ENCODE results near the gene RASA3.
"Not testable (repeated sequence)": the region's sequence is repeated elsewhere in the genome, so short reads cannot be mapped to it uniquely, and the experiment has no call there.

RASA3 gene

DNA sequence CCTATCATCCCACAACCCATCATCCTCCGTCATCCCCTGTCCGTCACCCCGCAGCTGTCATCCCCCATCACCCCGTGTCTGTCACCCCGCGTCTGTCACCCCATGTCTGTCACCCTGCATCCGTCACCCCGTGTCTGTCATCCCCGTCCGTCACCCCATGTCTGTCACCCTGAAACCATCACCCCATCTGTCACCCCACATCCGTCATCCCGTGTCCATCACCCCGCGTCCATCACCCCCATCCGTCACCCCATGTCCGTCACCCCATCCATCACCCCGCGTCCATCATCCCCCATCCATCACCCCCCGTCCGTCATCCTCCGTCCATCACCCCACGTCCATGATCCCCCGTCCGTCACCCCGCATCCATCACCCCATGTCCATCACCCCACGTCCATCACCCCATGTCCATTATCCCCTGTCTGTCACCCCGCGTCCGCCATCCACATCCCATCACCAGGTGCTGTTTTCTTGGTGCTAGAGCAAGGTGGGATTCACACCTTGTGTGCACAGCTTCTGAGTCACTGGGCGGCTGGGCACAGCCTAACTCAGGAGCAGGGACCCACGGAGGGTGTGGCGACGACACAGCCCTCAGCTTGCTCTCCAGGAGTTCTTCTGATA, 24.2 kb downstream of the RASA3 start:
- Mint-ChIP-seq H3K27ac (peak overlapping the region in 1 of 2 donors; percentile 96), H3K9me3 (peaks cover 0 to 6% of the 10 kb centered on the region in 2 donors), H3K4me1 (peaks cover 88% of the 10 kb centered on the region), H3K4me3 (peak overlapping the region; percentile 88 to 94), H3K27me3 (no peaks in the 10 kb centered on the region)
- ATAC-seq, result no peak
- no peak for DNase-seq

DNA sequence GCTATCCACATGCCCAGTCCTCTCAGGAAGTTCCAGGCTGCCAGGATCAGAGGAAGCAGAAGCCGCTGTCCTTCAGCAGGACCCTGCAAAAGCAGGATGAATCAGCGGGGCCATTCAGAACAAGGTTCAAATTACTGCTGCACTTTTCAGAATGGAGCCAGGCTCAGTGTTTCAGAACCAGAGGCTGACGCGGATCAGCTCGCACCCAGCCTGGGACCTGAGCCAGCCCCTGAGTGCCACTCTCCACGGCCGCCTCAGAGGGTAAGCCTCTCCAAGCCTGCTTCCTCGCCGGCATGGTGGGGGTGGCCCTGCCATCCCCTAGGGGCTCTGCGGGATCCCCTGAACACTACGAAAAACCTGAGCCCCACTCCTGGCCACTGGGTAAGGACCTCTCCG, 24.7 kb downstream of the RASA3 start:
- DNase-seq (no peak), ATAC-seq (no peak)
- Mint-ChIP-seq H3K9me3 (peaks cover 0 to 6% of the 10 kb centered on the region in 2 donors), H3K4me1 (peaks cover 86% of the 10 kb centered on the region), H3K4me3 (peak overlapping the region; percentile 23 to 61), H3K27me3 (no peaks in the 10 kb centered on the region), H3K27ac (peak overlapping the region in 1 of 2 donors; percentile 96)

DNA sequence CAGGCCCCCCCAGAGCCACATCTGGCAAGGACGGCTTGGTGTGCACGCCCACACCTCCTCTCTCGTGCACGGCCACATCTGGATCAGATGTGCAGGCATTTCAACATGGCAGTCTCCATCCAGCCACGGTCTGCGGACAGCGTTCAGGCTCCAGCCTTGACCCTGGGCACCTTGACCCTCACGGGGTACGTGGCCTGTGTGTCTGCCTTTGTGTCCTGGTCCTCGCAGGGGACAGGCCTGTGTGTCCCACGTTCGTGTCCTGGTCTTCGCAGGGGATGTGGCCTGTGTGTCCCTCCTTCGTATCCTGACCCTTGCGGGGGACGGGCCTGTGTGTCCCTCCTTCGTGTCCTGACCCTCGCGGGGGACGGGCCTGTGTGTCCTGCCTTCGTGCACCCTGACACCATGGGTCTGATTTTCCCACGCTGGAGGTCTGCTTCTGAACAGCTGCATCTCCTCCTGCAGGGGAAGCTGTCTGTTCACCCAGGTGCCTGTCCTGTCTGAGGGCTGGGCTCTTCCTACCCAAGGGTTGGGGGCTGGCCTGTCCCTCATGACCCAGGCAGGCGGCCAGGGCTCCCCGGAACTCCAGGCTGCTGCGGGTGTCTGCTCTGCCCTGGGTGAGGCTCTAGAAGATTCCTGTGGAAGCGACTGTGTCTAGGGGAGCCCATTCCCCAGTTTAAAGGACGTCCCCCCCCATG, 25.3 kb downstream of the RASA3 start:
- peaks cover 0 to 6% of the 10 kb centered on the region in 2 donors for H3K9me3 Mint-ChIP-seq
- no peak overlapping the region for H3K27ac Mint-ChIP-seq
- H3K27me3 Mint-ChIP-seq, result no peaks in the 10 kb centered on the region
- no peak for DNase-seq
- H3K4me3 Mint-ChIP-seq, result peak overlapping the region in 1 of 2 donors; percentile 29
- H3K4me1 Mint-ChIP-seq, result peaks cover 86% of the 10 kb centered on the region
- ATAC-seq, result no peak

DNA sequence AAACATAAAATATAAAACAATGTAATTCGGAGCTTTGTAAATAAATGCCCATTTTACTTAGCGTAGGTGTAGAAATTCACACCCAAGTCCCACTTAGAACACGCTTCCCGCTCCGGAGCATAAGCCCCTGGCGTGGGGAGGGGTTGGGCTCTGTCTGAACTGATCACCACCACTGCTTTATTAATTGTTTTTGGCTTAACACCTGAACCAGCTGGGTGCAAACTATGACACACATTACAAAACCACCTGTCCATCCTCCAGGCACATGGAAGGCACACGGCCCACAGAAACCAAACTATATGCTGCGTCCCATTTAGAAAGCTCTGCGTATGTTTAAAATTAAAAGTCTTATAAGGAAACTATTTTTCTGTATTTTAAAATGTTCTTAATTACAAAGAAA, 25.9 kb downstream of the RASA3 start:
- ATAC-seq, result no peak
- H3K4me3 Mint-ChIP-seq, result no peak overlapping the region
- no peak overlapping the region for H3K27ac Mint-ChIP-seq

GRCh38 chr13:114105521-114106225, 26.8 kb downstream of the RASA3 start:
- H3K4me3 Mint-ChIP-seq, result peak overlapping the region in 1 of 2 donors; percentile 33
- DNase-seq, result no peak
- H3K27ac Mint-ChIP-seq, result peak overlapping the region in 1 of 2 donors; percentile 22
- H3K9me3 Mint-ChIP-seq, result peaks cover 0 to 6% of the 10 kb centered on the region in 2 donors
- H3K4me1 Mint-ChIP-seq, result peaks cover 91% of the 10 kb centered on the region
- no peaks in the 10 kb centered on the region for H3K27me3 Mint-ChIP-seq
- no peak for ATAC-seq

More for the DNA sequence above, 25.9 kb downstream of the RASA3 start:
- no peak for DNase-seq
- Mint-ChIP-seq H3K27me3 (no peaks in the 10 kb centered on the region), H3K9me3 (peaks cover 0 to 6% of the 10 kb centered on the region in 2 donors), H3K4me1 (peaks cover 86% of the 10 kb centered on the region)

- no peak for DNase-seq
- Mint-ChIP-seq H3K9me3 (peaks cover 0 to 6% of the 10 kb centered on the region in 2 donors), H3K27me3 (no peaks in the 10 kb centered on the region), H3K27ac (peak overlapping the region in 1 of 2 donors; percentile 80), H3K4me1 (peaks cover 91% of the 10 kb centered on the region), H3K4me3 (peak overlapping the region; percentile 15 to 62)
- peak; percentile 33 for ATAC-seq
Observed at GRCh38 chr13:114104655-114105520, 27.5 kb downstream of the RASA3 start.

DNA sequence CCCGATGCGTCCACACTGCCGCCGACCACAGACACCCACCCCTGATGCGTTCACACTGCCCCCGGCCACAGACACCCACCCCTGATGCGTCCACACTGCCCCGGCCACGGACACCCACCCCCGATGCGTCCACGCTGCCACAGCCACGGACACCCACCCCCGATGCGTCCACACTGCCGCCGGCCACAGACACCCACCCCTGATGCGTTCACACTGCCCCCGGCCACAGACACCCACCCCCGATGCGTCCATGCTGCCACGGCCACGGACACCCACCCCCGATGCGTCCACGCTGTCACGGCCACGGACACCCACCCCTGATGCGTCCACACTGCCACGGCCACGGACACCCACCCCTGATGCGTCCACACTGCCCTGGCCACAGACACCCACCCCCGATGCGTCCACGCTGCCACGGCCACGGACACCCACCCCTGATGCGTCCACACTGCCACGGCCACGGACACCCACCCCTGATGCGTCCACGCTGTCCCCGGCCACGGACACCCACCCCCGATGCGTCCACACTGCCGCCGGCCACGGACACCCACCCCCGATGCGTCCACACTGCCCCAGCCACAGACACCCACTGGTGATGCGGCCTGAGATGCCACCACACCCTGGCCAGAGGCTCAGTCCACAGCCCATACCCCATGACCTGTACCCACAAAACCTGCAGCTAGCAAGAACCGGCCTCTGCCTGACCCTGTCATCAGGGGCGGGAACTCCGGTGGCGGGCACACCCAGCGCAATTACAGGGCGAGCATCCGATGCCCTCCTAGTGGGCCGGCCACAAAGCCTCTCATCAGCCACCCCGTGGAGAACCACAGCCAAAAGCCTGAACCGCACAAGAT, 28.4 kb downstream of the RASA3 start:
- Mint-ChIP-seq H3K4me3 (peak overlapping the region in 1 of 2 donors; percentile 62), H3K27me3 (no peaks in the 10 kb centered on the region), H3K4me1 (peaks cover 85% of the 10 kb centered on the region), H3K27ac (peak overlapping the region in 1 of 2 donors; percentile 80), H3K9me3 (peaks cover 0 to 6% of the 10 kb centered on the region in 2 donors)
- ATAC-seq, result peak; percentile 35
- peak in 1 of 2 donors; percentile 56 for DNase-seq

DNA sequence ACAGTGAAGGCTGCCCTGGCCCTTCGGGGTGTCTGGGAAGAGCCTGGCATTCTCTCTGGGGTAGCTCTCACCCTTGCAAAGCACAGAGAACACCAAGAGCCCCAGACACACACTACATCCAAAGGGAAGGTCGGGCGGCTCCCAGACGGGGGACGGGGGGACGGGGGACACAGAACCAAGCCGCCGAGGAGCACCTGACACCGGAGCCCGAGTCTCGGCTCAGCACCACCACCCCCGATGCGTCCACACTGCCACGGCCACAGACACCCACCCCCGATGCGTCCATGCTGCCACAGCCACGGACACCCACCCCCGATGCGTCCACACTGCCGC, 29.2 kb downstream of the RASA3 start:
- ATAC-seq, H3K4me3 Mint-ChIP-seq, DNase-seq, H3K27ac Mint-ChIP-seq, H3K27me3 Mint-ChIP-seq, H3K9me3 Mint-ChIP-seq: not testable (repeated sequence)
- H3K4me1 Mint-ChIP-seq, result peaks cover 83% of the 10 kb centered on the region

- H3K4me1 Mint-ChIP-seq, result peaks cover 83% of the 10 kb centered on the region
- ATAC-seq, result no peak
- no peaks in the 10 kb centered on the region for H3K27me3 Mint-ChIP-seq
- DNase-seq, result no peak
- no peak overlapping the region for H3K4me3 Mint-ChIP-seq
- no peak overlapping the region for H3K27ac Mint-ChIP-seq
- H3K9me3 Mint-ChIP-seq, result peaks cover 0 to 6% of the 10 kb centered on the region in 2 donors
Observed at GRCh38 chr13:114102521-114103288, 29.7 kb downstream of the RASA3 start.

DNA sequence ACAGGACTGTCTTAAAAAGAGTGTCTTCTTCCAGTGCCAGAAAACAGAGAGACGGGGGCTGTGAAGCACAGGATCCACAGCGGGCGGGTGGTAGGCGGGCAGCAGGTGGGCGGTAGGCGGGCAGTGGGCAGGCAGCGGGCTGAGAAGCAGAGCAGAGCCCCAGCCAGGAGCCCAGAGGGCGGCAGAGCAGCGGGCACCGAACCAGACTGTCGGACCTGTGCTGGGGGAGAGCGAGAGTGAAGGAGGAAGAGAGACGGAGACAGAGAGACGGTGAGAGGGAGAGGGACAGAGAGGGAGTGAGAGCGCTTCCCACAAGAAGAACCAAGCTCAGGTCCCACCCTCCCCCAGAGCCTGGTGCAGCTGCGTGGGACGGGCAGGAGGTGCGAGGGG, 30.3 kb downstream of the RASA3 start:
- Mint-ChIP-seq H3K4me1 (peaks cover 83% of the 10 kb centered on the region), H3K27me3 (no peaks in the 10 kb centered on the region), H3K27ac (no peak overlapping the region), H3K4me3 (peak overlapping the region in 1 of 2 donors; percentile 35), H3K9me3 (peaks cover 0 to 6% of the 10 kb centered on the region in 2 donors)
- DNase-seq (no peak), ATAC-seq (no peak)

DNA sequence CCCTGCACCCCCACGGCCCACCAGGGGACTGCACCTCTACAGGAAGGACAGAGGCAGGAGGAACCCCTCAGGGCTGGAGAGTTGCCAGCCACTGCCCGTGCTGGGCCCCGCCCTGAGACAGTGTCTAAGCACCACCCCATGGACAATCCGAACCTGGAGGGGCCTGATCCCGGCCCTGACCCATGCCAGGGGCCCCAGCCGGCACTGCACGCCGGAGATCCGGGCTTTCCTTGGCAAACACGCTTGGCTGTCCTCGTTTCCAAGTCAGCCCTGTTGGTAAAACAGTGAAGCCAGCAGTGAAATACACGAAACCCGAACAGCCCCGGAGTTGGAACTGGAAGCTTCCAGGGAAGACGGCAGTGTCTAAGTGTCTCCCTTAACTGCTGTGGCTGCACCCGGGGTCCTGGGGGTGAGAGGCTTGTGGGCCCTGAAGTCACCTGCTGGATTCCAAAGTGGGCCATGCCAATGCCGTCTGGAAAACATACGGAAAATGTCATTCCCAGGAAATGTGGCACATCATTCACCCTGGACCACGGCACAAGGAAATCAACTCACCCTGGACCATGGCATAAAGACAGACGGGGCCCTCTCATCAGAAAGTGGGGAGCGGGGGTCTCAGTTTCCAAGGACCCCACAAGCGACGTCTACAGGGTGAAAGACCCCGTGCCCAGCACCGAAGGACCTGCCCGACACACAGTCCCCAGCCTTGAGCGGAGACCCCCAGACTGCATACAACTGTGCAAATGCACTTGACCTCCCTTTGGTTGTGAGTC, 30.9 kb downstream of the RASA3 start:
- DNase-seq (no peak), ATAC-seq (no peak)
- H3K27ac Mint-ChIP-seq, result no peak overlapping the region
- H3K4me3 Mint-ChIP-seq, result peak overlapping the region in 1 of 2 donors; percentile 35
- no peaks in the 10 kb centered on the region for H3K27me3 Mint-ChIP-seq
- H3K9me3 Mint-ChIP-seq, result peaks cover 0 to 9% of the 10 kb centered on the region in 2 donors
- peaks cover 83% of the 10 kb centered on the region for H3K4me1 Mint-ChIP-seq

- DNase-seq, result no peak
- peak overlapping the region; percentile 2 to 41 for H3K4me3 Mint-ChIP-seq
- no peaks in the 10 kb centered on the region for H3K27me3 Mint-ChIP-seq
- H3K27ac Mint-ChIP-seq, result no peak overlapping the region
- peaks cover 0 to 15% of the 10 kb centered on the region in 2 donors for H3K9me3 Mint-ChIP-seq
- no peak for ATAC-seq
- peaks cover 83% of the 10 kb centered on the region for H3K4me1 Mint-ChIP-seq
Observed at GRCh38 chr13:114100446-114101357, 31.7 kb downstream of the RASA3 start.
